Measurements from ENCODE around the gene TOMM34.

The TOMM34 gene

GRCh38 chr20:44963325-44964215, 3.4 kb upstream of the TOMM34 start:
- TF ChIP-seq, protein P1, sequence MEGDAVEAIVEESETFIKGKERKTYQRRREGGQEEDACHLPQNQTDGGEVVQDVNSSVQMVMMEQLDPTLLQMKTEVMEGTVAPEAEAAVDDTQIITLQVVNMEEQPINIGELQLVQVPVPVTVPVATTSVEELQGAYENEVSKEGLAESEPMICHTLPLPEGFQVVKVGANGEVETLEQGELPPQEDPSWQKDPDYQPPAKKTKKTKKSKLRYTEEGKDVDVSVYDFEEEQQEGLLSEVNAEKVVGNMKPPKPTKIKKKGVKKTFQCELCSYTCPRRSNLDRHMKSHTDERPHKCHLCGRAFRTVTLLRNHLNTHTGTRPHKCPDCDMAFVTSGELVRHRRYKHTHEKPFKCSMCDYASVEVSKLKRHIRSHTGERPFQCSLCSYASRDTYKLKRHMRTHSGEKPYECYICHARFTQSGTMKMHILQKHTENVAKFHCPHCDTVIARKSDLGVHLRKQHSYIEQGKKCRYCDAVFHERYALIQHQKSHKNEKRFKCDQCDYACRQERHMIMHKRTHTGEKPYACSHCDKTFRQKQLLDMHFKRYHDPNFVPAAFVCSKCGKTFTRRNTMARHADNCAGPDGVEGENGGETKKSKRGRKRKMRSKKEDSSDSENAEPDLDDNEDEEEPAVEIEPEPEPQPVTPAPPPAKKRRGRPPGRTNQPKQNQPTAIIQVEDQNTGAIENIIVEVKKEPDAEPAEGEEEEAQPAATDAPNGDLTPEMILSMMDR (IDR thresholded peaks at IDR 0.05; ENCODE audit: extremely low read depth, insufficient read depth, missing control alignments): no peak
- no peak for DNase-seq (ENCODE audit: low spot score)
- in situ Hi-C loops (cut with MboI; ENCODE audit: low pct_unique_long_range_greater_than_20kb, low sequenced_read_pairs, unreplicated experiment): no loop called here

GRCh38 chr20:44962483-44962882, 2.3 kb upstream of the TOMM34 start:
- no peak for DNase-seq (ENCODE audit: low spot score)
- in situ Hi-C loops (cut with MboI; ENCODE audit: low pct_unique_long_range_greater_than_20kb, low sequenced_read_pairs, unreplicated experiment): no loop called here

DNA sequence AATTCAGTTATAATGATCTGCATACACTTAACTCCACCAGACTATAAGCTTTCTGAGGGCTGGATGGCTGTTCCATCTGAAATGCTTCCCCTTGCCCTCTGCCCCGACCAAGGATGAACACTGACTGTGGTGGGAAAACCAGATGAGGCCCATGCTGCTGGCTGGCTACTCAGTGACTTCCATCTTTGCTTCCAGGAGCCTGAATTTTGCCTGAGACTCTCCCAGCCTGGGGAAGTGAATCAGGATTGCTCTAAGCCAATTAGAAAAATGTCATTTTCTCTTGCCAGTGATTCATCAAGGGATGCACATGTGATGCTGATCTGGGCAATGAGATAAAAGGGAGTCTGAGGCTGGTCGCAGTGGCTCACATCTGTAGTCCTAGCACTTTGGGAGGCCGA, 1.7 kb upstream of the TOMM34 start:
- DNase-seq (ENCODE audit: low spot score): no peak
- TF ChIP-seq, protein P1 (IDR thresholded peaks at IDR 0.05; ENCODE audit: extremely low read depth, insufficient read depth, missing control alignments): no peak
- in situ Hi-C loops (cut with MboI; ENCODE audit: low pct_unique_long_range_greater_than_20kb, low sequenced_read_pairs, unreplicated experiment): no loop called here

More at GRCh38 chr20:44962483-44962882, 2.3 kb upstream of the TOMM34 start:
- TF ChIP-seq, protein P1 (IDR thresholded peaks at IDR 0.05; ENCODE audit: extremely low read depth, insufficient read depth, missing control alignments): no peak

GRCh38 chr20:44961011-44961869, 1.0 kb upstream of the TOMM34 start:
- TF ChIP-seq, protein P1 (IDR thresholded peaks at IDR 0.05; ENCODE audit: extremely low read depth, insufficient read depth, missing control alignments): no peak
- no peak for DNase-seq (ENCODE audit: low spot score)
- in situ Hi-C loops (cut with MboI; ENCODE audit: low pct_unique_long_range_greater_than_20kb, low sequenced_read_pairs, unreplicated experiment): no loop called here

GRCh38 chr20:44959638-44960102, 527 bp downstream of the TOMM34 start:
- peak; percentile 58 for DNase-seq (ENCODE audit: low spot score)
- TF ChIP-seq, protein P1 (IDR thresholded peaks at IDR 0.05; ENCODE audit: extremely low read depth, insufficient read depth, missing control alignments): no peak
- in situ Hi-C loops (cut with MboI; ENCODE audit: low pct_unique_long_range_greater_than_20kb, low sequenced_read_pairs, unreplicated experiment): no loop called here

DNA sequence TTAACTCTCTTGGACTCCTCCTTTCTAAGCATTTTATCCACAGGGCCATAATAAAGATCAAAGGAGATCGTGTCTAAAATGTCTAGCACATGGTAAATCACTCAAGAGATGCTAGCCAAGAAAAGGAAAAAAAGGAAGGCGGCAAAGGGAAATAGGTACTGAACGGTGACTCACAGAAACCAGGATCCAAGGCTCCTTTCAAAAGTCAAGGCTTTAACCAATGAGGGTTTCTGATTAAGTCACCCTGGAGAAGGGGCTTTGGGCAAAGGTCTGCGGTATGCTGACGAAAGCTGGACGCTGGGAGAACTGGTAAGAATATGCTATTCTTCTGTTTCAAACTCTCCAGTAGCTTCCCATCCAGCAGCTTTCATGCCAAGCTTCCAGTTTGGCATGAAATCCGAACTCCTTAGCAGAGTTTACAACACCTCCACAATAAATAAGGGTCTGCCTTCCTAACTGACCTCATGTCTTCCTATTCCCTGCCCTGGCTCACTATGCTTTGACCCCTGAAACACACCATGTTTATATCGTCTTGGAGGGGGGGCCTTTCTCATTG, 1.0 kb downstream of the TOMM34 start:
- TF ChIP-seq, protein P1 (IDR thresholded peaks at IDR 0.05; ENCODE audit: extremely low read depth, insufficient read depth, missing control alignments): no peak
- in situ Hi-C loops (cut with MboI; ENCODE audit: low pct_unique_long_range_greater_than_20kb, low sequenced_read_pairs, unreplicated experiment): no loop called here
- no peak for DNase-seq (ENCODE audit: low spot score)

Measured in GM13977 (cell line).